GM12878 (cell line): ENCODE measurements around the gene TBC1D2B. TPM values are rescaled to one million over a fixed set of nuclear protein-coding genes. Genes with fewer than 3 reads are reported as not detected.

Experiments
- ATF7 ChIP-seq: fragments of 450-650 bp; IDR thresholded peaks from 2 replicates; pipeline ENCODE4 v1.6.1; 2016; ENCODE audit warnings: low read depth, mild to moderate bottlenecking
- CHD2 ChIP-seq: IDR thresholded peaks from 2 replicates; pipeline ENCODE4 v1.6.1; 2011; ENCODE audit warnings: low read depth, low read length, improper control_type of control experiment, borderline replicate concordance
- EED ChIP-seq: sonication (generic); IDR thresholded peaks from 2 replicates; pipeline ENCODE4 v1.6.1; 2016; ENCODE audit warnings: antibody characterized with exemption, low read depth
- ELK1 ChIP-seq: IDR thresholded peaks from 2 replicates; pipeline ENCODE4 v1.6.1; 2012; ENCODE audit warnings: low read depth, low read length, improper control_type of control experiment
- MYB ChIP-seq: fragments of 150-350 bp; IDR thresholded peaks from 2 replicates; pipeline ENCODE4 v1.6.1; 2014; ENCODE audit warnings: mild to moderate bottlenecking, low read depth, low read length, borderline replicate concordance
- NBN ChIP-seq: fragments of 450-650 bp; IDR thresholded peaks from 2 replicates; pipeline ENCODE4 v1.6.1; 2016
- NR2F1 ChIP-seq: fragments of 450-650 bp; conservative IDR thresholded peaks from 2 replicates; pipeline ENCODE4 v1.6.1; 2017; ENCODE audit warnings: mild to moderate bottlenecking
- PAX5 ChIP-seq: IDR thresholded peaks from 2 replicates; pipeline ENCODE4 v1.6.1; 2011; ENCODE audit warnings: low read depth, low read length, borderline replicate concordance
- PAX8 ChIP-seq: fragments of 450-650 bp; IDR thresholded peaks from 2 replicates; pipeline ENCODE4 v1.6.1; 2017; ENCODE audit warnings: mild to moderate bottlenecking, moderate library complexity
- POLR2AphosphoS5 ChIP-seq: IDR thresholded peaks from 2 replicates; pipeline ENCODE4 v1.6.1; 2011; ENCODE audit warnings: mild to moderate bottlenecking, low read length, inconsistent platforms
- RAD51 ChIP-seq: fragments of 450-650 bp; IDR thresholded peaks from 2 replicates; pipeline ENCODE4 v1.6.1; 2016; ENCODE audit warnings: moderate library complexity, mild to moderate bottlenecking, inconsistent platforms
- STAT3 ChIP-seq: IDR thresholded peaks from 2 replicates; pipeline ENCODE4 v1.6.1; 2011; ENCODE audit warnings: low read depth, low read length, improper control_type of control experiment
- TARDBP ChIP-seq: IDR thresholded peaks from 2 replicates; pipeline ENCODE4 v1.6.1; 2016; ENCODE audit warnings: borderline replicate concordance
- ZNF274 ChIP-seq: IDR thresholded peaks from one replicate; pipeline ENCODE4 v1.8.0; 2011; ENCODE audit not compliant: insufficient read length, insufficient read depth
- ZNF687 ChIP-seq: fragments of 450-650 bp; IDR thresholded peaks from 2 replicates; pipeline ENCODE4 v1.6.1; 2017; ENCODE audit warnings: mild to moderate bottlenecking, moderate library complexity
- polyA plus RNA-seq, 11 experiments: library from polyadenylated mRNA; depleted of rRNA in 4 of 11; unstranded in 6 of 11; stranded (reverse) in 5 of 11; fragments of >200 nt; fragmentation: Nextera tagmentation in 4 of 11; fragmentation: Illumina TruSeq in 1 of 11; extraction: Ambion mirVana in 4 of 11; extraction: Trizol in 1 of 11; gene quantifications; 1 replicate in 1 of 11; 2 replicates in 10 of 11; pipeline versions ENCODE4 v1.2.1 to v1.2.3, GENCODE V29; 2011 to 2016; ENCODE audit warnings: inconsistent platforms in 2 of 11, missing spikeins in 2 of 11, low read depth in 1 of 11
- total RNA-seq, 4 experiments: library from RNA; depleted of rRNA in 3 of 4; stranded (reverse); fragments of >200 nt in 3 of 4; fragmentation: Illumina TruSeq in 1 of 4; extraction: Trizol in 1 of 4; gene quantifications; 2 replicates each; pipeline versions ENCODE4 v1.2.1 to v1.2.3, GENCODE V29; 2013 to 2021
- TF ChIP-seq, protein P1 (sequence below): IDR thresholded peaks from 2 replicates; pipeline ENCODE4 v1.6.1; 2011; ENCODE audit warnings: borderline replicate concordance, low read depth, mild to moderate bottlenecking, moderate library complexity, low read length; ENCODE audit not compliant: insufficient read depth, poor library complexity, severe bottlenecking
- TF ChIP-seq, protein P2 (sequence below): IDR thresholded peaks from 2 replicates; pipeline ENCODE4 v1.6.1; 2011; ENCODE audit warnings: mild to moderate bottlenecking, low read depth, low read length, moderate library complexity; ENCODE audit not compliant: insufficient replicate concordance
- TF ChIP-seq, protein P3 (sequence below): IDR thresholded peaks from 2 replicates; pipeline ENCODE4 v1.6.1; 2012; ENCODE audit warnings: low read depth, low read length, improper control_type of control experiment

Gene TBC1D2B
- total and polyA plus RNA-seq, 10 of the 15 experiments (the other 5 are each of a cell fraction or from before 2014, with no cell fraction given): 1.3 to 53.4 (median 19.4) TPM

DNA sequence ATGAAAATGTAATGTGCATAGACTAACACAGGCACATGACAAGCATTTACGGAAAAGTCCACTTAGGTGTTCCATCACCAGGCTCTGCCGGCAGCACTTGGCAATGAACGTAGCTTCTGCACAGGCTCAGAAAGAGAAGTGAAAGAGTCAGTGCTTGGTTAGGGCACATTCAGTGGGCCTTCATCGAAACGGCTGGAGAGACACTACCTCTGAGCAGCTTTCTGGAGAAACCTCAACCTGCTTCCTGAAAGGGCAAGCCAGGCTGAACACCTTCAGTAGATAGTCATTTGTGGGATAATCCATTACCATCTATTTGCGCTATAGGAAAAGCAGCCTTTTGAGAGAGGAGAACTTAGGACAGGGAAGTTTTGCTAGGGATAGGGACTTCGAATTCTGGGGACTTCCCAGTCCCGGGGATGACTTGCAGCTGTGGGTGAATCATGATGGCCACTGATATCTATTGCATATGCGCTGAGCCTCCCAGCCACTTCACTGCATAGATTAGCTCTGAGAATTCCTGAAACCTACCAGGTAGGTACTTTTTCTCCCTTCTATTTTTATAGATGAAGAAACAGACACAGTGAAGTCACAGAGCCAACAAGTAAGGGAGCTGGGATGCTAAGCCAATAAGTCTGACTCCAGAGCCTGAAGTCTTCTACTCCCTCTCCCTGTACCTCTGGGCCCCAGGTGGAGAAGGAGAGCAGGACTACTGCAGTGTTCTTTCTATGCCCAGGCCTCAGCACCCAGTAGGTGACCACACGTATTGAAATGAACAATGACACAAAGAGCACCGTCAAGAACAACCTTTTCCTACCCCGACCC, 10.7 kb upstream of the TBC1D2B start (continued):
- TF ChIP-seq CHD2: no peak
- no peak for TF ChIP-seq STAT3
- TF ChIP-seq, protein P1, sequence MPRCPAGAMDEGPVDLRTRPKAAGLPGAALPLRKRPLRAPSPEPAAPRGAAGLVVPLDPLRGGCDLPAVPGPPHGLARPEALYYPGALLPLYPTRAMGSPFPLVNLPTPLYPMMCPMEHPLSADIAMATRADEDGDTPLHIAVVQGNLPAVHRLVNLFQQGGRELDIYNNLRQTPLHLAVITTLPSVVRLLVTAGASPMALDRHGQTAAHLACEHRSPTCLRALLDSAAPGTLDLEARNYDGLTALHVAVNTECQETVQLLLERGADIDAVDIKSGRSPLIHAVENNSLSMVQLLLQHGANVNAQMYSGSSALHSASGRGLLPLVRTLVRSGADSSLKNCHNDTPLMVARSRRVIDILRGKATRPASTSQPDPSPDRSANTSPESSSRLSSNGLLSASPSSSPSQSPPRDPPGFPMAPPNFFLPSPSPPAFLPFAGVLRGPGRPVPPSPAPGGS: no peak
- no peak for TF ChIP-seq NBN
- TF ChIP-seq NR2F1: no peak
- no peak for TF ChIP-seq ATF7
- no peak for TF ChIP-seq ELK1
- TF ChIP-seq PAX8: no peak
- TF ChIP-seq TARDBP: no peak
- TF ChIP-seq ZNF687: peak; percentile 81
- TF ChIP-seq PAX5: no peak
- TF ChIP-seq, protein P2, sequence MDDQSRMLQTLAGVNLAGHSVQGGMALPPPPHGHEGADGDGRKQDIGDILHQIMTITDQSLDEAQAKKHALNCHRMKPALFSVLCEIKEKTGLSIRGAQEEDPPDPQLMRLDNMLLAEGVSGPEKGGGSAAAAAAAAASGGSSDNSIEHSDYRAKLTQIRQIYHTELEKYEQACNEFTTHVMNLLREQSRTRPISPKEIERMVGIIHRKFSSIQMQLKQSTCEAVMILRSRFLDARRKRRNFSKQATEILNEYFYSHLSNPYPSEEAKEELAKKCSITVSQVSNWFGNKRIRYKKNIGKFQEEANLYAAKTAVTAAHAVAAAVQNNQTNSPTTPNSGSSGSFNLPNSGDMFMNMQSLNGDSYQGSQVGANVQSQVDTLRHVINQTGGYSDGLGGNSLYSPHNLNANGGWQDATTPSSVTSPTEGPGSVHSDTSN: peak; percentile 2
- TF ChIP-seq, protein P3, sequence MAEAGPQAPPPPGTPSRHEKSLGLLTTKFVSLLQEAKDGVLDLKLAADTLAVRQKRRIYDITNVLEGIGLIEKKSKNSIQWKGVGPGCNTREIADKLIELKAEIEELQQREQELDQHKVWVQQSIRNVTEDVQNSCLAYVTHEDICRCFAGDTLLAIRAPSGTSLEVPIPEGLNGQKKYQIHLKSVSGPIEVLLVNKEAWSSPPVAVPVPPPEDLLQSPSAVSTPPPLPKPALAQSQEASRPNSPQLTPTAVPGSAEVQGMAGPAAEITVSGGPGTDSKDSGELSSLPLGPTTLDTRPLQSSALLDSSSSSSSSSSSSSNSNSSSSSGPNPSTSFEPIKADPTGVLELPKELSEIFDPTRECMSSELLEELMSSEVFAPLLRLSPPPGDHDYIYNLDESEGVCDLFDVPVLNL: no peak
- TF ChIP-seq EED: peak; percentile 44
- TF ChIP-seq ZNF274: no peak
- TF ChIP-seq POLR2AphosphoS5: no peak
- no peak for TF ChIP-seq MYB
- TF ChIP-seq RAD51: no peak
